CD4-positive, alpha-beta T cell treated with Interleukin-6 for 4 hours (primary cell): ENCODE results near the gene CAPN12.

Experiments used
- DNase-seq: peaks from one replicate; pipeline ENCODE4 v3.0.0-alpha.2; 2020; ENCODE audit warnings: mixed read lengths

Gene CAPN12

DNA sequence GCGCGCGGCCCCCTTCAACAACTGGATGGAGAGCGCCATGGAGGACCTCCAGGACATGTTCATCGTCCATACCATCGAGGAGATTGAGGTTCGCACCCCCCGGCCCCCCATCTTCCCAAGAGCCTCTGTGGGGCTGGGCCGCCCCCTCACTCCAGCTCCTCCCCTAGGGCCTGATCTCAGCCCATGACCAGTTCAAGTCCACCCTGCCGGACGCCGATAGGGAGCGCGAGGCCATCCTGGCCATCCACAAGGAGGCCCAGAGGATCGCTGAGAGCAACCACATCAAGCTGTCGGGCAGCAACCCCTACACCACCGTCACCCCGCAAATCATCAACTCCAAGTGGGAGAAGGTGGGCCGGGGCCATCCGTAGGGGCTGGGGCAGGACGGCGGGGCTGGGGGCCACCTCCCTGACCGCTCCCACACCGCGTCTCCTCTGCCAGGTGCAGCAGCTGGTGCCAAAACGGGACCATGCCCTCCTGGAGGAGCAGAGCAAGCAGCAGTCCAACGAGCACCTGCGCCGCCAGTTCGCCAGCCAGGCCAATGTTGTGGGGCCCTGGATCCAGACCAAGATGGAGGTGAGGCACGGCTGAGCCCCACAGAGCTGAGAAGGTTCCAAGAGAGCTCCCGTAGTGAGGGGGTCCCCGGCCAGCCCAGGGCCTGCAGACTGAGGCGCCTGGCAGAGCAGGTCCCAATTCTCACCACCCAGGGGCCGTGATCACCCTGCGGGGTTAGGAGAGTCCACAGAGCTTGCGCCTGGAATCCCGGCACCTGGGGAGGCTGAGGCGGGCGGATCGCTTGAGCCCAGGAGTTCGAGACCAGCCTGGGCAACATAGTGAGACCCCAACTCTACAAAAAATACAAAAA, 20.1 kb downstream of the CAPN12 start:
- DNase-seq: no peak

- no peak for DNase-seq
Observed at GRCh38 chr19:38723606-38723965, 20.7 kb downstream of the CAPN12 start.

DNA sequence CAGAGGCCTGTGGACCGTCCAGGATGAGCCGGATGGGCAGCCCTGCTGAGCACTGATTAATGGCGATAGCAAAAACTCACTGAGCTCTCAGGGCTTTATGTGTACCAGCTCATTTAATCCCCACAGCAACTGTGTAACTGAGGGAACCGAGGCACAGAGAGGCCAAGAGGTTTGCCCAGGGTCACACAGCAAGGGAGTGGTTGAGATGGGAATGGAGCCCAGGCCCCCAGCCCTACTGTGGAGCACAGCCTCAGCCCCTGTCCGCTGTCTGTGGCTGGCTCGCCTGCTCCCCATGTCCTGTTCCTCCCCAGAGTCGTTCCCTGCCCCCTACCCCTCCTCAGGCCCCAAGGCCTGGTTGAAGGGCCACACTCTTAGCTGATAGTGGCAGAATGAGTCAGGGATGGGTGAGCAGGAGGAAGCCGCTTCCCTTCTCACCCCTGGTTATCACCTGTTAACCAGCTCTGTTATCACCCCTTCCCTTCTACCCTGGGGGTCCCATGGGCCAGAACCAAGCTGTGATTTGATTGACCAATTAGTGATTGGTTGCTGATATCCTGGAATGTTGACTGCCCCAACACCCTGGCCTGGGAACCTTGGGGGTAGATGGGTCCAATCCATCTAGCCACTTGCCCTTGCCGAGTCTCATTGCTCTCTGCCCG, 21.2 kb downstream of the CAPN12 start:
- DNase-seq: no peak

DNA sequence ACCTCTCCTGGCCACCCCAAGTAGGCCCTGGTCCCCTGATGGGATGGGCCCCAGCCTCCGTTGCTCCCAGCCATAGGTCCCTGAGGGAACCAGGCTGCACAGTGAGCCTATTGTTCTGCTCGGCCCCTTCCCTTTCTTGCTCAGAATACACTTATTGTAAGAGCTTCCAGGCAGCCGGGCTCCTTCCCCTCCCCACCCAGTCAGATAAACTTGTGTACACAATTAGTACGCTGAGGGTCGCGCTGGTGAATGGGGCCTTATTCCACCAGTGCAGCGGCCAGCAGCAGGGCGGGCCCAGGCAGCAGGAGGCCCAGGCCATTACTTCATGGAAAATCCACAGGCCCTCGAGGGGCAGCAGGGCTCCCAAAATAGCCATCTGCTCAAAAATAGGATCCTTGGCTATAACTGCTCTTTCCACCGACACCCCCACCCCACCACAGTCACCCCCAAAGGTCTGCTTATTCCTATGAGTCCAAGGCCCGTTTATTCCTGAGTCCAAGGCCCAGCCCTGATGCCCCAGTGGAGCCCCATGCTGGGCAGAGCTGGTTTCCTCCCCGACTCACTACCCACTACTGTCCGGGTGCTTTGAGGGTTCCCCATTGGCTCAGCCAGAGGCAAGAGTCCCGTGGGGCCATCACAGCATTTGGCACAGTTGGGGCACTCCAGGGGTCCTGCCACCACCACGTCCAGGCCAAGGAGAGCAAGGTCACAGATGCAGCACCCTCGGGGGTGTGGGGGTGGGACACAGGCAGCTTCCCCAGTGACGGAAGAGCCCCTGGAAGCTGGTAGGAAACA, 22.1 kb downstream of the CAPN12 start:
- no peak for DNase-seq

DNA sequence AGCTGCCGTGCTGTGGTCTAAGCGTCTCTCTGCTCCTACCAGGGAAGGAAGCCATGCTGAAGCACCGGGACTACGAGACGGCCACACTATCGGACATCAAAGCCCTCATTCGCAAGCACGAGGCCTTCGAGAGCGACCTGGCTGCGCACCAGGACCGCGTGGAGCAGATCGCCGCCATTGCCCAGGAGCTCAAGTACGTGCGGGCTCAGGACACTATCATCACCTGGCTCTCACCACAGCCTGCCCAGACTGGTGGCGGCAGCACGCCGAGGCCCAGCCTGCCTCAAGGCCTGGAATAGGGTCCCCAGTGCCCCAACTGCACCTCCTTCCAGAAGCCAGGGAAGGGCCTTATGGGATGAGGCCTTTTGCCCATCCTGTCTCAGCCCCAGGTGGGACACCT, 22.8 kb downstream of the CAPN12 start:
- DNase-seq: no peak

DNA sequence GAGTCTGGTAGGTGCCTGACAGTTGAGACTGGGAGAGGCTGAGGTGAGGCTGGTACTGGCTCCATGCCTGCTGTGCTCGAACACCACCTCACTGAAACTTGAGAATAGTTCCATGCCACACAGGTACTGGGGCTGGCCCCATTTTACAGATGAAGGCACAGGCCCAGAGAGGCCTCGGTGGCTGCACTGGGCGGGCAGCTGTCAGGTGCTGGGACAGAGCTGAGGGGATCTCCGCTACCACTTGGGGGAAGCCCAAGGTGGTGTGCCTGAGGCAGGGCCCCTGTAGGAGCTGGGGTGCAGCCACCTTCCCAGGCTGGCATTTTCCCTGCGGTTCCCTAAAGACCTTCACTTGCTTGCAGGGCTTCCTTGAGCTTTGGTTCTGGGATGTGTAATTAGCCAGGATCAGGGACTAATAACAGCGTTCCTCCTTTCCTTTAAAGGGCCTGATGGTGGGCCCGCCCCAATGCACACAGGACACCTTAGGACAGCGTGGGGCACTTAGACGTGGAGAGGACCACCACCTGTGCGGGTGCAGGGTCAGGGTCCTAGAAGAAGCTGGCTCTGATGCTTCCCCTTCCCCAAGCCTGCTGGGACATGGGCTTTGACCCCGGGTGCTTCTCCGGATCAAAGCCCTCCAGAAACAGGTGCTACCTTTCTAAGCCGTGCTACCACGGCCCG, 23.6 kb downstream of the CAPN12 start:
- no peak for DNase-seq

- DNase-seq: no peak
Observed at GRCh38 chr19:38719761-38720558, 24.3 kb downstream of the CAPN12 start.

DNA sequence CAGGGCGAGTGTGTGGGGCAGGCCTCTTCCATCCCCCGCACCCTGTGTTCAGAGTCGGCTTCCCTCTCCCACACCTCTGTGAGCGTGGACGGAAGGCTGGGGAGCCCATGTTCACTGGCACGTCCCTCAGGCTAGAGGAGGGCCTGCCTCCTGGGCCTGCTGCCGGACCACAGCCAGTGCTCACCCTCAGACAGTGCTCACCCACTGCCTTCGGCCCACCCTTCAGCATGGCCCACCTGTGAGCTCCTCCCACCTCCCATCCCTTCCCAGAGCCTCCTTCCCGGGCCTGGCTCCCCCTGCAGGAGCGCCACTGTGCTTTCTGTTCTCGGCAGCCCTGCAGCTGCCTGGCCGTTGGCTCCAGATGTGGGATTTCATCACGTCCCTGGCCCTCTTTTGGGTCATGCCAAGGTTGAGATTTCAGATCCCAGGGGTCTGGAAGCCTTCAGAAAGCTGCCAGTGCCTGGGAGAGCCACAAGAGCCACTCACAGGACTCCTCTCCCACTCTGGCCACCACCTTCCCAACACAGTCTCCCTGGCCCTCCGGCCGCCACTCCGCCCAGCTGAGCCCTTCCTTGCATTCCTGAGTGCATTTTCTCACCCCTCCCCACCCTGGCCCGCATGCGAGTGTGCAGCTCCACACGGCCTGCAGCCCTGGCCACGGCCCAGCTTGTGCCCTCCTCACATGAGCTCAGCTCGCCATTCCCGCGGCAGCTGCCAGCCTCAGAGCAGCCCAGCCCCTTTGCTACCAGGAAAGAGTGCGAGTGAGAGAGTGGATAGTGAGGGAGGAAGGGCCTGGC, 25.3 kb downstream of the CAPN12 start:
- no peak for DNase-seq

DNA sequence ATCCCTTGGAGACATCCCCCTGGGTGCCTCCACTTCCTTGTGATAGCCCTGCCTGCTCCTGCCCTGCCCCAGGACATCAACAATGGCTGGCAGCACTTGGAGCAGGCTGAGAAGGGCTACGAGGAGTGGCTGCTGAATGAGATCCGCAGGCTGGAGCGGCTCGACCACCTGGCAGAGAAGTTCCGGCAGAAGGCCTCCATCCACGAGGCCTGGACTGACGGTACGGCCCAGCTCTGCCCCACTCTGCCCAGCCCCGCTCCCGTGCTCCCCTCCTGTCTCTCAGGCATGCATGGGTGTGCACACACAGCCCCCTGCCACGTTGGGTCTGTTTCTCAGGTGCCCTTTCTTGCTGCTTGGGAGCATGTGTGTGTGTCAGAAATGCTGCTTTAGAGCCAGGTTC, 26.4 kb downstream of the CAPN12 start:
- no peak for DNase-seq

DNA sequence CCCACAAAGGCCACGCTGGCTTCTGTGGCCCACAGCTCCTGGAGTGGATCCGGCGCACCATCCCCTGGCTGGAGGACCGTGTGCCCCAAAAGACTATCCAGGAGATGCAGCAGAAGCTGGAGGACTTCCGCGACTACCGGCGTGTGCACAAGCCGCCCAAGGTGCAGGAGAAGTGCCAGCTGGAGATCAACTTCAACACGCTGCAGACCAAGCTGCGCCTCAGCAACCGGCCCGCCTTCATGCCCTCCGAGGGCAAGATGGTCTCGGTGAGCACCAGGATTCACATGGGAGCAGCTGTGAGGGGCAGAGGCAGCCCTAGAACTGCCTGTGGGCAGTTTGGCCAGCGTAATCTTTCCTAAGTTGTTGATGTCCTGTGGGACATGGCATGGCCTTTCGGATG, 27.2 kb downstream of the CAPN12 start:
- no peak for DNase-seq

DNA sequence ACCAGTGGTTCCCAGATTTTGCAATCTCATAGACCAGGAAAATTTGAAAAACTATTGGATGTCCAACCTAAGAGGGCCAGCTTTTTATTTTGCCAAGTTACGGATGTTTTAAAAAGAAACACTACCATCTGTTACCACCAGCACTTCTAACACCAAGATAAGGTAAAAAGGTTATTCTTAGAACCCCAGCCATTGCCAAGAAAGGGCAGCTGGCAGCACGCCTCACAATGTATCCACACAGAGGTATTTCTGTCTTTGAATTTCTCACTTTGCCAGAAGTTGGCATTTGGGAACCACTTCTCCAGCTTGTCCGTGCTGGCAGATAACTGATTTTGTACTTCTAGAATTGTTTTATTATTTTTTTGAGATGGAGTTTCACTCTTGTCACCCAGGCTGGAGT, 28.7 kb downstream of the CAPN12 start:
- DNase-seq: no peak

DNA sequence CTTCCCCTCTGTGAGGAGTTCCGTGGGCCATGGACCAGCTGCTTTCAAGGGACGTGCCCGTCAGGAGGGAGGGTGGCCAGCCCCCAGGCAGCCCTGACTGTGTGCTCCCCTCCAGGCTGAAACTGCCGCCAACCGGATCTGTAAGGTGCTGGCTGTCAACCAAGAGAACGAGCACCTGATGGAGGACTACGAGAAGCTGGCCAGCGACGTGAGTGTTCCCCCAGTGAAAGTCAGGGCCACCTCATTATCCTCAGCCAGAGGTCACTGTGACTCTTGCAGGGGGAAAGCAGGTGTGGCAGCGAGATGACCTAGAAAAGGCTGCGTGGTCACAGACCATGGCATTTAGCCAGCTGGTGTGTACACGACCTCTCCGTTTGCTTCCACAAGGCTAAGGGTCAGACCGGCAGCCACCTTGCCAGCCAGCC, 29.9 kb downstream of the CAPN12 start:
- no peak for DNase-seq

DNA sequence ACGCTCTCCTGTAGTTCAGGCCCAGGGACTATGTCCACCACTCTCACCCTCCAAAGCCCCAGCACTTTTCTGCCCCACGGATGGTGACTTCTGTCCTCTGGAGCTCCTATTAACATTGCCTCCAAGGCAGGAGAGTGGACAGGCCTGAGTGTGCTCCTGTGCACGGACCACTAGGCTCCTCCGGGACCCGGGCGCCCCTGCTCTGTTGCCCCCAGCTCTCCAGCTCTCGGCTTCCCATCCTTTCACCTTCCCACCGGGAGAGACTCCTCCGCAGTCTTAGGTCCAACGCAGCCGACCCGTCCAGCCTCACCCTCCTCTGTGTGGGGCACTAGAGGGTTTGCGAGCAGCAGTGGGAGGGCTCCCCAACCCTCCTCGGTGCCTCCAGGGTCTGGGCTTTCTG, 30.4 kb downstream of the CAPN12 start:
- no peak for DNase-seq

DNA sequence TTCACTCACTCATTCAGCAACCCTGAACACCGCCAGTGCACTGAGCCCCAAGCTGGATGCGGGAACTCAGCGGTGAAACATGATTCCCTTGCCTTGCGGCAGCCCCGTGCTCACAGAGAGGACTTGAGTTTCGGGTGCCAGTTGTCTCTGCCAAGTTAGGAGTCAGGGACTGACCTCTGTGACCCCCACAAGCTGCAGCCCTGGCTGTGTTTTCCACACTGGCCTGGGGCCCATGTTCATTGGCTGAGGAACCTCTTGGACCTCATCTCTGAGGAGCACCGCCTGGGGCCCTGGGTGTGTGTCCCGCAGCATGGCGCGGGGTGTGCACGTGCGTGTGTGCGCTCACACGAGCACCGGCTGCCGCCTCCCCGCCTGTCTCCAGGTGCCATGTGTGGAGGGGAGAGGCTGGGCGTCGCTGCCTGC, 31.0 kb downstream of the CAPN12 start:
- no peak for DNase-seq

- no peak for DNase-seq
Observed at GRCh38 chr19:38712161-38712748, 32.0 kb downstream of the CAPN12 start.

DNA sequence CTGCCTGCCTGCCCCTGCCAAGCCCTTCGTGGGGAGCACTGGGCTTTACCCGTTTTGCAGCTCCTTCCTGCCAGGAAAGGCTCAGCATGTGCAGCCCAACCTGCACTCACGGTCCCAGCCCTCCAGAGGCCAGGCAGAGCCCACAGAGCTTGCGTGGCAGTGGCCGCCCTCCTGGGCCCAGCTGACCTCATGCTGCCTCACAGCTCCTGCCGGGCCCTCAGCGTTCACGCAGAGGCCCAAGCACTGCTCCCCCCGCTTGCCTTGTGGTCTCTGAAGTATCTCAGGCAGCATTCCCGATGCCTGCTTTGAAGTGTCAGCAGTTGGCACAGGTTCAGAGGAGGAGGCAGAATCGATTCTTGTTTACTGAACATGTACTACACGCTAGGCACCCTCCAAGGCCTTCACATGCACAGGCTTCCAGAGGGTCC, 32.5 kb downstream of the CAPN12 start:
- DNase-seq: no peak

- DNase-seq: no peak
Observed at GRCh38 chr19:38710928-38711725, 33.1 kb downstream of the CAPN12 start.

GRCh38 chr19:38710416-38710702, 33.9 kb downstream of the CAPN12 start:
- no peak for DNase-seq

DNA sequence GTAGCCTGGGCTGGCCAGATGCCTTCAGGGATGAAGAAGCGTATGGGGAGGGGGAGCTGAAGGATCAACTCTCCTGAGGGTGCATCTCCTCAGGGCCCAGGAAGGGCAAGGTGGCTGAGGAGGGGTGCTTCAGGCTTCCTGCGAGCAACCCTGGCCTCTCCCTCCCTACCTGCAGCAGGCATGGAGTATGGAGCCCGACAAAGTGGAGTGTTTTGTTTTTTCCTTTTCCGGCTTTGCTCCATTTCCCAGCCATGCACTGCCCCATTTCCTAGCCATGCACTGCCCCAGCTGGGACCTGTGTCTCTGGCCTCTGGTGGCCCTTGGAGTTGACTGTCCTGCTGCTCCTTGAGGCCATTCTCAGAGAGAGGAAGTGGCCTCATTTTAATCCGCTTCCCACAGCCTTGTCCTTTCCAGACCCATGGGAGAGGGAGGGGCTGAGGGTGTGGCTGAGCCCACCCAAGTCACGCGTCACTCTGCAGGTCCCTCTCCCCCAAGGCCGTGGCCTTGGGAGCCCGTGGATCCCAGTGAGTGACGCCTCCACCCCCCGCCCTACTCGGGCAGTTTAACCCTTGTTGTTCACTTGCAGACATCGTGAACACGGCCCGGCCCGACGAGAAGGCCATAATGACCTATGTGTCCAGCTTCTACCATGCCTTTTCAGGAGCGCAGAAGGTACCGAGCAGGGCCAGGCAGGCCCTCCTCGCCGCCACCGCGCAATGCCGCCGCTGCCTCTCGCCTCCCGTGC, 34.4 kb downstream of the CAPN12 start:
- no peak for DNase-seq

GRCh38 chr19:38709119-38709518, 35.2 kb downstream of the CAPN12 start:
- no peak for DNase-seq
